Sciatic nerve (tissue), 2 donors: Measurements from ENCODE around the gene ZSWIM6. TPM values are rescaled to one million over a fixed set of nuclear protein-coding genes. Genes with fewer than 3 reads are reported as not detected.

Experiments used
- ATAC-seq: fragments of 200-7000 bp; cut with Tn5 transposase; one replicate; pipeline ENCODE4 v1.9.1; 2020; ENCODE audit warnings: mild to moderate bottlenecking, moderate library complexity
- DNase-seq: peaks from one replicate; pipeline ENCODE4 v3.0.0-alpha.2; 2020; ENCODE audit warnings: low spot score
- intact Hi-C: fragments of 100-400 bp; cut with DNase I; formaldehyde crosslinking; loops from one replicate; pipeline ENCODE4 v1.14.2; 2022
- total RNA-seq: library from RNA; stranded (reverse); fragmentation: NEBNext Ultra II Directional; extraction: Animal tissue kit (Norgen Biotek cat#: 25700); gene quantifications from one replicate; pipeline ENCODE4 v1.2.1, GENCODE V29; 2021
- donor health status: DM: no; HTN: no; CAD: no.
- donor health status: DM: no; HTN: no; CAD: no.

The ZSWIM6 gene
- total RNA-seq, 1 donor from 2014 or later = 30.2 TPM

DNA sequence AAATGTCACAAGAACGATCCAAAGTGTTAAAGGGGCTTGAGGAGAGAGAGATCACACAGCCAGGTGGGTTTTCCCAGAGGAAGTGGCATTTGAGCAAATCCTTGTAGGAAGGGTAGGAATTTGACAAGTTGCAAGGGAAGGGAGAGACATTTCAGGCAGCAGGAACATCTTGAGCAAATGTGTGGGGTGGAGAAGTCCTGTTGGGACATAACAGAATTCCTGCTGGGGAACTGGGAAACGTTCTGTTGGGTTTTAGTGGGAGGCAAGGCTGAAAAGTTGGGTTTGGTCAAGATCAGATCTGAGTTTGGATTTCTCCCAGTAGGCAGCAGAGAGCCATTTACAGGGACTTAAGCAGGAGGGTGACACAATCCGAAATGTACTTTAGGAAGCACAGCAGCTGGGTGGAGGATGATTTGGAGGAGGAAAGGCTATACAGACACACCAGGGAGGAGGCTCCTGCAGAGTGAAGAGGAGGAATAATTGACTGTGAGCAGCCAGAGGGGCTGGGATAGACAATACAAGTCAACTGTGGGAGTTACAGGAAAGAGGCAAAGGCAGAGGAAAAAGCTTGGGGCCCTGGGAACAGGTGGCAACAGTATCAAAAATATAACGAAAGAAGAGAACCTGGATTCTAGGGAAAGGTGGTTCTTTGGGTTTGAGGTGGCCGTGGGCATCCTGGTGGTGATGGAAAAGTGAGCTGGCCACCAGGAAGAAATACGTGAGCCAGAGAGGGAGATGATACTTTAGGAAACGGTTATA lies 3.1 kb upstream of the ZSWIM6 start:
- DNase-seq (no peak), ATAC-seq (no peak)
- intact Hi-C loops = no loop called here

DNA sequence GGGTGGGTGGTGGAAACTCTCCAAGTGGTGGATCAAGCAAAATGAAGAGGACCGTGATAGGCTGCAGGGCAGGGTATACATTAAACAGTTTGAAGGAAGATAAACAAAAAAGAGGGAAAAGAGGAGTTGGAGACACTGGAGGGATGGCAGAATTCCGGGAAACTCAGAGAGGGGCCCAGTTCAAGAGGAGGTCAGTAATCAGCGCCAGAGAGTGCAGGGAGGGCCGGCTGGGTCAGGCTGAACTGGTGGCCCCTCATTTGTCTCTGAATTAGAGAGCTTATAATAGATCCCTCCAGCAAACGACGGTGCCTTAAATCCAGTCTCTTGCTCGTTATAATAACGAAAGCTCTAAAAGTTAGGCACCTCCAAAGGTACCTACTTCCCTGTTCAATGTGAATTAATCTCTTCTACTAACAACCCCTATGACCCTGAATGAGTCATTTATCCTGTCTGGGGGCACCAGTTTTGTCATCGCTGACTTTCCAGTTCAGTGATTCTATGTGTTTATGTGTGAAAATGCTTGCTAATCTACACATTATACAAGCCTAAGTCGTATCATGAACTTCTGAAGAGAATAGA lies 2.4 kb upstream of the ZSWIM6 start:
- DNase-seq (no peak), ATAC-seq (no peak)
- intact Hi-C loops = loop anchor here (10.0 kb wide), 3 partner anchors 65 to 325 kb away; partner anchors contain the start of gene SMIM15

DNA sequence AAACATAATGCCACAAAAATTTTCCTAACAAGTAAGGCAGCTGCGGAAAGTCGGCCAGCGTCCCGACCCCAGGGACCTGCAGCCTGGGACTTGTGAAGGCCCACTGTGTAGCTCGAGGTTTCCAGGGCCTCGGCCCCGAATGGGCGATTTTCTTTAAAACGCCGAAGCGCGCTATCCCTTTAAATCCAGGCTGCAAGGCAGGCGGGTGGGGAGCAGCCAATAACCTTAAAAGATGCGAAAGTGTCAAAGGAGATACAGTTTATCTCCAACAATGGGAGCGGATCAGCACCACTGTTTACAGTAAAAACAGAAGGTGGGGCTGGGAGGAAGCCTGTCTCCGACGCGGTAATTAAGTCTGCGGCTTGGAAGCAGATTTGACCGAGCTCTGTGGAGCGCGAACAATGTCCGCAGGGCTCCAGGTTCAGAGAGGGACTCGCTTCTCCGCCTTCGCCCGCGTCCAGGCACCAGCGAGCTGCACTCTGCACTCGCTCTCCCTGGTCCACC lies 1.7 kb upstream of the ZSWIM6 start:
- DNase-seq = peak; percentile 65

DNA sequence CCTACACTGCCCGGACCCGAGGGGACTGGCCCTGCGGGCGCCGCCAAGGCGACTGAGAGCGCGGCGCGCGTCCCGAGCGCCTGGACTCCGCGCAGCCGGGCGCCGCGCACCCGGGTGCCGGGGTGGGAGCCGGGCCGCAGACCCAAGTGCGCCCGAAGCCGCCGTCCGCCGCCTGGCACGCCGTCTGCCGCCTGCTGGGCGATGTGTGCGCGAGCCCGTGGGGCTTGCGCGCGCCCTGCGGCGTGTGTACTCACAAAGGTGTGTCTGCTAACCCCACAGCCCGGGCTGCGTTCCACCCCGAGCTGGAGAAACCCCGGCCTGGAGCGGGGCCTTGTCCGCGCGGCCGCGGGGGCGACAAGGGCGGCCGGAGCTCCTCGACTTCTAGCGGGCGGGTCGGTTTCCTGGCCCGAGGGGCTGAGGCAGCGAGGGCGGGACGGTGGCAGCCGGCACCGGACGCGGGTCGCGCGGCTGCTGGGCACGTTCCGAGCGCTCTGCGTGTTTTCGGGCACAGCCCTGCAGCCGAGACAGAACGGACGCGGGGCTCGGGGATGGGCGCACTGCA lies 1.1 kb upstream of the ZSWIM6 start:
- DNase-seq (peak; percentile 82), ATAC-seq (peak; percentile 3)
- intact Hi-C loops = loop anchor here (10.0 kb wide), 3 partner anchors 64 to 324 kb away; partner anchors contain the start of gene SMIM15

More for the DNA sequence above, 1.7 kb upstream of the ZSWIM6 start:
- intact Hi-C loops = loop anchor here (10.0 kb wide), 3 partner anchors 64 to 324 kb away; partner anchors contain the start of gene SMIM15
- ATAC-seq = no peak

DNA sequence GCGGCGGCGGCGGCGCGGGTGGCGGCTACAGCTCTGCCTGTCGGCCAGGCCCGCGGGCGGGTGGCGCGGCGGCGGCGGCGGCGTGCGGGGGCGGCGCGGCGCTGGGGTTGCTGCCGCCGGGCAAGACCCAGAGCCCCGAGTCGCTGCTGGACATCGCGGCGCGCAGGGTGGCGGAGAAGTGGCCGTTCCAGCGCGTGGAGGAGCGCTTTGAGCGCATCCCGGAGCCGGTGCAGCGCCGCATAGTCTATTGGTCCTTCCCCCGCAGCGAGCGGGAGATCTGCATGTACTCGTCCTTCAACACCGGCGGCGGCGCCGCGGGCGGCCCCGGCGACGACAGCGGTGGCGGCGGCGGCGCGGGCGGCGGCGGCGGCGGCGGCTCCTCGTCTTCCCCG lies 296 bp downstream of the ZSWIM6 start:
- ATAC-seq = no peak
- DNase-seq = peak; percentile 76
- intact Hi-C loops = loop anchor here (10.0 kb wide), 3 partner anchors 62 to 322 kb away; partner anchors contain the start of gene SMIM15

DNA sequence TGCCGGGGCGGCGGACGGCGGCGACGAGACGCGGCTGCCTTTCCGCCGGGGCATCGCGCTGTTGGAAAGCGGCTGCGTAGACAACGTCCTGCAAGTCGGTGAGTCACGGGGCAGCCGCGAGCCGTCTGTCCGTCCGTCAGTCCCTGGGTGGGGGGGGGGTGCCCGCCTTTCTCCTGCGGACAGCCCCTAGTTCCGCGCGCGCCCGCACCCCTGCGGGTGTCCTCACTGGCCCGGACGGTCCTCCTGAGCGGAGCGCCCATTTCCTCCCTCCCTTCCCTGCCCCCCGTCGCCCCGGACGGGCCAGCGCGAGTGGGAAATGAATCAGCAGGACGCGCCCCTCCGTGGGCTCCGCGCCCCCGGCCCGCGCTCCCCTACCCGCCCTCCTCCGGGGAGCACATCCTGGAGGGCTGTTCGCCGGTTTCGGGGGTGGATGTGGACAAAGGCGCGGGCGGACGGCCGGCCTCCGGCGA lies 828 bp downstream of the ZSWIM6 start:
- intact Hi-C loops = loop anchor here (10.0 kb wide), 3 partner anchors 62 to 322 kb away; partner anchors contain the start of gene SMIM15
- no peak for ATAC-seq
- DNase-seq = peak; percentile 75

DNA sequence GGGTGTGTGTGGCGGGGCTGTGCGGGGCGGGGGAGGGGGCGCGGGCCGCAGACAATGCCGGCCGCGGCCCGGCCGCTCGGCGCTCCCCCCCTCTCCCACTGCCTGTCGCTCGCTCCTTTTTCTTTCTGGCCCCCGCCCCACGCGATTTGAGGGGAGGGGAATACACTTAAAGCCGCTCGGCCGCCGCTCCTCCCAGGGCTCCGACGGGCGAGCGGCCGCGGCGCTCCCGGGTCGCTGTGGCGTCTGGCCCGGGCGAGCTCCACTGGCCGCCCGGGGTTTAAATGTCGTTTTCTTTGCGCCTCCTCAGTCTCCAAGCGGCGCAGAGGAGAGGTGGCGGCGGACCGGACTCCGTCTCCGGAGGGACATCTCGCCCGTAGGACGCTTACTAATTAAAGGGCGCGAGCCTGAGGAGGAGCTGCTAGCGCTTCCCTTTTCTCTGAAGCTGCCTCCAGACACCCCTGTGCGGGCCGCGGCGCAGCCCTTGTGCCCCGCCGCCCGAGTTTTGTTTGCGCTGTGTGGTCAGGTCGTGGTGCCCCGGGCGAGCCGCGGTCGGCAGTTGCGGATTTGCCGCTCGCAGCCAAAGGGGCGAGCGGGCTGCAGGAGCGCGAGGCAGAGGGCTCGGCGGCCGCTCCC lies 1.4 kb downstream of the ZSWIM6 start:
- ATAC-seq (no peak), DNase-seq (peak; percentile 69)
- intact Hi-C loops = loop anchor here (10.0 kb wide), 3 partner anchors 61 to 321 kb away; partner anchors contain the start of gene SMIM15

DNA sequence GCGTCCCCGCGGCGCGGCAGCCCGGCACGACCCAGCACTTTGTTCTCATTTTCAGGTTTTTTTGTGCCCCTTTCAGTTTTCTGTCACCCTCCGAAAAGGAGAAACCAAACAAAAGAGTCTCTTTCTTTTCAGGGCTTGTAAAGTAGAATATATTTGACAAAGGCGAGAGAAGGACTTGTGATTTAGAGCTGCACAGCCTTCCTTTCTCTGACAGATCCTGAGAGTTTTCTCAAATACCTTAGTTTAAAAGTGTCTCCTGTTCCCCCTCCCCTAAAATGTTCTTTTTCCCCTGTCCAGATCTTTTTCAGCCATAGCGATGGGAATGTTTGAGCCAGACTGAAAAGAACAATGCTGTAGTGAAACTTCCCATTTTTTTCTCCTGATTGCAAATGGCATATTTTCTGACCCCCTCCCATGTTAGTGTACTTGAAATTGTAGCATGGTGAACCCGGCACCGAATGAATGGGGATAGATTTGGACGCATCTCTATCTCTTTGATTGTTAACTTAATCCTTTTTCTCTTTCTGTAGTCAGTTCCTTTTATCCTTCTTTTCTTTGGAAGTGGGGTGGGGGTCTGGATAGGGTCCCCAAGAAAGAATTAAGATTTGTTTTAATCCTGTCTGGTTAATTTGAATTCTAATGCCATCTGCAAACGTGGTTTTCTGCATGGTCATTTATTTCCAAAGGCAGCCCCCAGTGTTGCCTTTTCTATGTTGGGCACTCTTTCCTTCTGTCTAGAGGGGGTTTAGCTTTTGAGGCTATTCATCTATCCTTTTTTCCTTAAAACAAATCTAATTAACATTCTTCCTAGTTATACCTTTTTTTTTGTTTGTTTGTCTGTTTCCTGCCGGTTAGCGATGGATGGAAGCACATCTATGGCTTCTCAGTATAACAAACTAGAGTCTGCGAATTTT lies 2.2 kb downstream of the ZSWIM6 start:
- intact Hi-C loops = loop anchor here (10.0 kb wide), 3 partner anchors 61 to 321 kb away; partner anchors contain the start of gene SMIM15
- DNase-seq (no peak), ATAC-seq (no peak)

DNA sequence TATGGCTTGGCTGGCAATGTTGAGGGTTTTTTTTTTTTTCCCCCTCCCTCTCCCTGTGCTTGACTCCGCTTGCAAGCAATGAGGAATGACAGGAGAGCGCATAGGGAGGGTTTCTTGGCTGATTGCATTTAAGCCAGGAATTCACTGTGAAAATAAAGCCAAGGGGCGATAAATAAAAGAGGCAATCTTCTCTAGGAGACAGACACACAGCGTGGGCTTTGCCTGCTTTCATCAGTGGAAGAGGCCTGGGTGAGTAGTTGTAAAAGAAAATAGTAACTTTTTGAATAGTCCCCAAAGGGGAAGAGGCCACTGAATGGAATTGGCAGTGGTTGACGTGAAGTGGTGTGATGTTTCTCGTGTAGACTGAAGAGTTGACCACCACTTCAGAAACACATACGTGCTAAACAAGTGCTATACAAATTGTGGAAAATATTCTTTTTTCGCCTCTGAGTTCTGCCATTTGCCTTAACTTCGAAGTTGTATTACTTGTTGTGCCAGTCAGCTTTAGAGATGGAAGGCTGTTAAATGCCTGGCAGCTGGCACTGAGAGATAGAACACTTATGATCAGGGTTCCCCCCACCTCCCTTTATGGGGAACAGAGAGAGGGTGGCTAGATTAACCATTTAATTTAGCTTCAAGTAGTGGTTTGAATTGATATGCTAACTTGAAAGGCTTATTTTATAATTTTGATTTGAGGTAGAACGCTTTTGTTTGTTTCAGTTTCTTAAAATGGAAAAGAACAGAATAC lies 3.0 kb downstream of the ZSWIM6 start:
- ATAC-seq (no peak), DNase-seq (no peak)
- intact Hi-C loops = loop anchor here (10.0 kb wide), 3 partner anchors 60 to 320 kb away; partner anchors contain the start of gene SMIM15

DNA sequence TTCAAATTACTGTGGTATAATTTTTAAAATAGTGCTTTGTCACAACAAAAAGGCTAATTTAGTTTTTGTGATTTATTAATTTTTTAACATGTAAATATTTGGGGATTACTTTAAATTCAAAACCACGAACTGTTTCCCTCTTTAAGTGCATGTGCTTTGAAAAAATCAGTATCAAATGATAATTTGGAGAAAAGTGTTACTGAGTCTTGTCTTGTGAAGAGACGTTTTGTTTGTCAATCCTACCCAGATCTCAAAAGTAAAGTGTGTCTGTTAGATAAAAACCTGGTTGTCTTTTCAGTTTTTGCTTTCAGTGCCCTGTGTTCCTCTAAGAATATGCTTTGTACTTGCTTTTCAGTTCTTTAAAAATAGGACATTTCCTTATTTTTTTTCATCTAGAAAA lies 7.7 kb downstream of the ZSWIM6 start:
- intact Hi-C loops = loop anchor here (10.0 kb wide), 3 partner anchors 55 to 315 kb away; partner anchors contain the start of gene SMIM15
- DNase-seq (no peak), ATAC-seq (no peak)

DNA sequence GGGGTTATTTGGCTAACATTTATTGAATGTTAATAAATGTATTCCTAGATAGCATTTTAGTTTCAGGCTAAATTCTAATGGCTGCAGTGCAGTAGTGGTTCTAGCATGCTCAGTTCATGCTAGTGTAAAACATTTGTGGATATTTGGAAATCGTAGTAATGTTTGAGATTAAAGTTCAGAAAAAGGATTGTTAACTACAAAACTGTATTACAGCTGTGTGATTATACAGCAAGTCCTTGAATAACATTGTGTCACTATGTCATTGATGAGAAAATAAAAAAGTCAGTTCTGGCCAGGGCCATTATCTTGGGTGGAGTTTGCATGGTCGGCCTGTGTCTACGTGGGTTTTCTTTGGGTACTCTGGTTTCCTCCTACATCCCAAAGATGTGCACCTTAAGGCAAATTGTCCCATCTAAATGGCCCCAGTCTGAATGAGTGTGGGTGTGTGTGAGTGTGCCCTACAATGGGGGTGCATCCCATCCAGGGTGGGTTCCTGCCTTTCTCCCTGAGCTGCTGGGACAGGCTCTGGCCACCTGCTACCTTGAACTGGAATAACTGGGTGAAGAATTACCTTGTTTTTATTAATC lies 8.8 kb downstream of the ZSWIM6 start:
- no peak for ATAC-seq

DNA sequence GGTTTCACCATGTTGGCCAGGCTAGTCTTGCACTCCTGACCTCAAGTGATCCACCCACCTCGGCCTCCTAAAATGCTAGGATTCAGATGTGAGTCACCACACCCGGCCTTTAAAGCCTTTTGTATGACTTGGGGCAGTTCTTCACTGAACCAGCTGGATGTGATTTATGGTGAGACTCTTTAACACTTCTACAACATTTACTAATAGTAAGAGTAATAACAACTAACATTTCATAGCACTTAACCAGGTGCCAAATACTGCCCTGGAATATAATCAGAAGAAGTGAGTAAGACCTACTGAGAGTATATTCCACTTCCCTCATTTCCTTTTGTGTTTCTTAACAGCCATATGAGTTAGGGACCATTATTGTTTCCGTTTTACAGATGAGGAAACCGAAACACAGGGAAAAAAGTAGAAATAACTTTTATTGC lies 10.0 kb downstream of the ZSWIM6 start:
- intact Hi-C loops = no loop called here
- DNase-seq = no peak
- ATAC-seq = no peak

More for the DNA sequence above, 8.8 kb downstream of the ZSWIM6 start:
- intact Hi-C loops = no loop called here
- DNase-seq = no peak

DNA sequence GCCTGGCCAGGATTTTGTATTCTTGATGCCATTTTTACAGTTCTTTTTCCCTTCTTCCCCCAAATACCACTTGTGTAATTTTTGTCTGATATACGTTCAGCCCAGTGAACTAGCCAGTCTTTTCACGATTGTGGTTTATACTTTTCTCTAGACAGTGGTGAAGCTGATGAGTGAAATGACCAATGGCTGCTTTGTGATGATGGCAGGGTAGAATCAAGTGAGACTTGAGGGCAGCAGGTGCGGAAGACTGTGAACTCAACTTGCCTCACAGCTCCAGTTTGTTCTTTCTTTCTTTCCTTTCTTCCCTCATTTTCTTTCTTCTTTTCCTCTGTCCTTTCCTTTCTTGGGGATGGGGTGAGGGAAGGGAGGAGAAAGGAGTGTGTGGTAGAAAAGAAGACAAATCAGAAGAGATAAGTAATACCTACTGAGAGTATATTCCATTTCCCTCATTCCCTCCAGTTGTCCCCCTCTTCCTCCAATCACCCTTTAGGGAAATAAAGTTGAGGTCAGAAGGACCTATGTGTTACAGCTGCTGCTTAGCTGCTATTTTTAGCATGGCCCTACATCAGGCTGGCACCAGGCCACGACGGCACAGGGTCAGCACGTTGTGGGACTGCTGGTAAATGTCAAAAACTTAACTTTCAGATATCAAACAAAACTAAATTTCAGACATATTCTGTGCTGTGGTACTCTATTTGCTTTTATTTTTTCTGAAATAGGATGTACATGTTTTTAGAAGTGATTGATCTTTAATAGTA lies 12.3 kb downstream of the ZSWIM6 start:
- ATAC-seq (no peak), DNase-seq (no peak)
- intact Hi-C loops = no loop called here

DNA sequence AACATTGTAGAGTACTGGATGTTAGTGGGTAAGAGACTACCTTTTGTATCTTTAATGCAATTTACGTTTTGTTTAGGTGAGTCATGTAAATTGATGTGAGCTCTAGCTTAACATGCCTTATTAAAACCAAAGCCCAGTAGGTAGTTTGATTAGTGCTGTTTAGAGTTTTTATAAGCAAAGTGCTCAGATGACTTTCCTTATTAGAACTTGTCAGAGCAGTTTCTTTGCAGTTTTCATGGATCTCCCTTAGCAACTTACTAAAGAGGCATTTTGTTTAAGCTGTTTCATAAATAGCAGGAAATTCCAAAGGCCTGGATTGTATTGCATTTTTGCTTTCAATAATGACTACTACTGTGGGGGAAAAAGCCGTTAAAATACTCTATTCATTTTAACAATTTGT lies 14.5 kb downstream of the ZSWIM6 start:
- DNase-seq (no peak), ATAC-seq (no peak)
- intact Hi-C loops = no loop called here

DNA sequence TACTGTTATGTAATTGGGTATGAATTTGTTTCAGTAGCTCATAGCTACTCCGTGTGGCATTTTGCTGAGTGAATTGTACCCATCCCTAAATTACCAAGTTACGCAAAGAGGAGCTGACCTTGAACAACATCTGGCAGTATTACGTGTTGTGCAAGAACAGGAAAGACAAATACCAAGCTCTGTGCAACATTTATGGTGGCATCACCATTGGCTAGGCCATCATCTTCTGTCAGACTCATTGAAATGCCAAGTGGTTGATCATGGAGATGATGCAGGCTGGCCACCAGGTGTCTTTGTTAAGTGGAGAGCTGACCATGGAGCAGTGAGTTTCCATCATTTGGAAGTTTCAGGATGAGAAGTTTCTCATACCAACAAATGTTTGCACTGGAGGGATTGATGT lies 15.0 kb downstream of the ZSWIM6 start:
- ATAC-seq = no peak
- intact Hi-C loops = no loop called here
- DNase-seq = no peak

DNA sequence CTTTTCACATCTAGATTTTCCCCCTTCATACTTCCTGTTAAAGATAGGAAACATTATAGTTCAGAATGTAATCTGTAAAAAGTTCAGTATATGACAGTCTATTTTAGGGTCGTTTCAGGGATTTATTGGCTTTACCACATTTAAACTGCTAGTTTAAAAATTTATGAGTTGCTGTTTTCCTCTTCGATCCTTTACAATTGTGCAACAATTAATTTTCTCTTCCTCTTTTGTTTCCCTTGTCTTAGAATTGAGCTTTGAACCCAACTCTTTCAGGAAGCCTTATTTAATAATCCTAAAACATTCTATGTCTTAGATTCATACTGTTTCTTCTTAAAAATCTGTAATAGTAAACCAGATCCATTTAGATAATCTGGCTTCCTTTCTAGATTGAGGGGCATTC lies 16.4 kb downstream of the ZSWIM6 start:
- intact Hi-C loops = no loop called here
- ATAC-seq = no peak
- DNase-seq = no peak
